ENCODE measurements around the gene NHP2. TPM values are rescaled to one million over a fixed set of nuclear protein-coding genes. Genes with fewer than 3 reads are reported as not detected.
A peak's percentile ranks its signal among the peaks of the same experiment; 100 is the strongest.

Gene NHP2
- total and polyA plus RNA-seq, 8 donors, result 65.0 to 116 (median 97.5) TPM

- H3K4me3 ChIP-seq, result peak overlapping the region in 1 of 2 donors; percentile 56
- intact Hi-C loops (cut with DNase I), result no loop called here
- H3K4me1 ChIP-seq, result peaks cover 6 to 55% of the 10 kb centered on the region in 2 donors
- DNase-seq (no peak), ATAC-seq (no peak)
- H3K9me3 ChIP-seq, result no peaks in the 10 kb centered on the region
- no peaks in the 10 kb centered on the region for H3K36me3 ChIP-seq
- H3K27ac ChIP-seq, result peak overlapping the region in 1 of 2 donors; percentile 80
- peaks cover 17 to 82% of the 10 kb centered on the region in 2 donors for H3K27me3 ChIP-seq
- TF ChIP-seq CTCF (IDR thresholded peaks at IDR 0.05), result no peak
Measured at GRCh38 chr5:178115136-178115813, 38.4 kb downstream of the NHP2 start.

- H3K27ac ChIP-seq, result peak overlapping the region in 1 of 2 donors; percentile 80
- H3K4me1 ChIP-seq, result peaks cover 6 to 54% of the 10 kb centered on the region in 2 donors
- H3K36me3 ChIP-seq, result no peaks in the 10 kb centered on the region
- ATAC-seq (peak; percentile 37), DNase-seq (peak in 1 of 4 donors; percentile 73)
- peak overlapping the region; percentile 36 to 56 for H3K4me3 ChIP-seq
- intact Hi-C loops (cut with DNase I), result no loop called here
- H3K9me3 ChIP-seq, result no peaks in the 10 kb centered on the region
- no peak for TF ChIP-seq CTCF (IDR thresholded peaks at IDR 0.05)
- H3K27me3 ChIP-seq, result peaks cover 17 to 82% of the 10 kb centered on the region in 2 donors
Measured at GRCh38 chr5:178114325-178115135, 39.2 kb downstream of the NHP2 start.

GRCh38 chr5:178113841-178114324 lies 39.8 kb downstream of the NHP2 start:
- DNase-seq, result peak in 1 of 4 donors; percentile 79
- peaks cover 17 to 82% of the 10 kb centered on the region in 2 donors for H3K27me3 ChIP-seq

GRCh38 chr5:178113141-178113787 lies 40.4 kb downstream of the NHP2 start, which contains the start of gene N4BP3:
Gene N4BP3 (plus strand): TSS chr5:178113532. CDS start chr5:178119584, 6,052 bp downstream.
- Histone ChIP-seq H3K36me3 (no peaks in the 10 kb centered on the region), H3K9me3 (no peaks in the 10 kb centered on the region), H3K27ac (peak within 1 kb of the TSS; percentile 19 to 80), H3K4me1 (peaks cover 6 to 54% of the 10 kb centered on the region in 2 donors), H3K4me3 (peak within 1 kb of the TSS; percentile 36 to 56), H3K27me3 (peaks cover 17 to 79% of the 10 kb centered on the region in 2 donors)
- intact Hi-C loops (cut with DNase I), result no loop called here
- ATAC-seq (peak; percentile 90), DNase-seq (peak in 3 of 4 donors; percentile 64 to 91 (median 66))
- no peak for TF ChIP-seq CTCF (IDR thresholded peaks at IDR 0.05)

More at GRCh38 chr5:178113841-178114324, 39.8 kb downstream of the NHP2 start:
- Histone ChIP-seq H3K4me1 (peaks cover 6 to 53% of the 10 kb centered on the region in 2 donors), H3K27ac (peak overlapping the region; percentile 19 to 80), H3K4me3 (peak overlapping the region; percentile 36 to 56), H3K36me3 (no peaks in the 10 kb centered on the region), H3K9me3 (no peaks in the 10 kb centered on the region)
- ATAC-seq, result peak; percentile 38
- intact Hi-C loops (cut with DNase I), result no loop called here
- TF ChIP-seq CTCF (IDR thresholded peaks at IDR 0.05), result no peak
